Measurements from ENCODE around the gene GJB4. TPM values are rescaled to one million over a fixed set of nuclear protein-coding genes. Genes with fewer than 3 reads are reported as not detected.
A peak's percentile ranks its signal among the peaks of the same experiment; 100 is the strongest.

Gene GJB4
- total RNA-seq, 4 donors from 2014 or later, result not detected

DNA sequence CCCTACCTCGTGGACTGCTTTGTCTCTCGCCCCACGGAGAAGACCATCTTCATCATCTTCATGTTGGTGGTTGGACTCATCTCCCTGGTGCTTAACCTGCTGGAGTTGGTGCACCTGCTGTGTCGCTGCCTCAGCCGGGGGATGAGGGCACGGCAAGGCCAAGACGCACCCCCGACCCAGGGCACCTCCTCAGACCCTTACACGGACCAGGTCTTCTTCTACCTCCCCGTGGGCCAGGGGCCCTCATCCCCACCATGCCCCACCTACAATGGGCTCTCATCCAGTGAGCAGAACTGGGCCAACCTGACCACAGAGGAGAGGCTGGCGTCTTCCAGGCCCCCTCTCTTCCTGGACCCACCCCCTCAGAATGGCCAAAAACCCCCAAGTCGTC lies 35.2 kb downstream of the GJB4 start:
- Histone ChIP-seq H3K4me3 (peak overlapping the region in 1 of 4 donors; percentile 42), H3K36me3 (no peaks in the 10 kb centered on the region), H3K9me3 (no peaks in the 10 kb centered on the region), H3K4me1 (peaks cover 0 to 5% (median 0%) of the 10 kb centered on the region in 4 donors), H3K27ac (no peak overlapping the region), H3K27me3 (no peaks in the 10 kb centered on the region)
- no peak for DNase-seq
- TF ChIP-seq POLR2A (IDR thresholded peaks at IDR 0.05), result no peak
- TF ChIP-seq, protein P1, sequence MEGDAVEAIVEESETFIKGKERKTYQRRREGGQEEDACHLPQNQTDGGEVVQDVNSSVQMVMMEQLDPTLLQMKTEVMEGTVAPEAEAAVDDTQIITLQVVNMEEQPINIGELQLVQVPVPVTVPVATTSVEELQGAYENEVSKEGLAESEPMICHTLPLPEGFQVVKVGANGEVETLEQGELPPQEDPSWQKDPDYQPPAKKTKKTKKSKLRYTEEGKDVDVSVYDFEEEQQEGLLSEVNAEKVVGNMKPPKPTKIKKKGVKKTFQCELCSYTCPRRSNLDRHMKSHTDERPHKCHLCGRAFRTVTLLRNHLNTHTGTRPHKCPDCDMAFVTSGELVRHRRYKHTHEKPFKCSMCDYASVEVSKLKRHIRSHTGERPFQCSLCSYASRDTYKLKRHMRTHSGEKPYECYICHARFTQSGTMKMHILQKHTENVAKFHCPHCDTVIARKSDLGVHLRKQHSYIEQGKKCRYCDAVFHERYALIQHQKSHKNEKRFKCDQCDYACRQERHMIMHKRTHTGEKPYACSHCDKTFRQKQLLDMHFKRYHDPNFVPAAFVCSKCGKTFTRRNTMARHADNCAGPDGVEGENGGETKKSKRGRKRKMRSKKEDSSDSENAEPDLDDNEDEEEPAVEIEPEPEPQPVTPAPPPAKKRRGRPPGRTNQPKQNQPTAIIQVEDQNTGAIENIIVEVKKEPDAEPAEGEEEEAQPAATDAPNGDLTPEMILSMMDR (IDR thresholded peaks at IDR 0.05), result no peak

GRCh38 chr1:34795916-34796315 lies 36.4 kb downstream of the GJB4 start:
- peak overlapping the region in 1 of 4 donors; percentile 10 for H3K4me3 ChIP-seq
- no peaks in the 10 kb centered on the region for H3K9me3 ChIP-seq
- H3K36me3 ChIP-seq, result no peaks in the 10 kb centered on the region
- H3K27ac ChIP-seq, result no peak overlapping the region
- no peak for TF ChIP-seq POLR2A (IDR thresholded peaks at IDR 0.05)
- TF ChIP-seq, protein P1 (IDR thresholded peaks at IDR 0.05), result no peak
- no peak for DNase-seq
- H3K4me1 ChIP-seq, result peaks cover 0 to 5% (median 0%) of the 10 kb centered on the region in 4 donors
- no peaks in the 10 kb centered on the region for H3K27me3 ChIP-seq

GRCh38 chr1:34796990-34797389 lies 37.5 kb downstream of the GJB4 start:
- Histone ChIP-seq H3K27me3 (no peaks in the 10 kb centered on the region), H3K4me3 (no peak overlapping the region), H3K4me1 (peaks cover 0 to 5% (median 0%) of the 10 kb centered on the region in 4 donors), H3K27ac (no peak overlapping the region), H3K9me3 (no peaks in the 10 kb centered on the region), H3K36me3 (no peaks in the 10 kb centered on the region)
- DNase-seq, result no peak
- no peak for TF ChIP-seq POLR2A (IDR thresholded peaks at IDR 0.05)
- TF ChIP-seq, protein P1 (IDR thresholded peaks at IDR 0.05), result no peak

GRCh38 chr1:34800214-34800613 lies 40.7 kb downstream of the GJB4 start:
- Histone ChIP-seq H3K4me3 (no peak overlapping the region), H3K4me1 (no peaks in the 10 kb centered on the region), H3K27me3 (no peaks in the 10 kb centered on the region), H3K36me3 (no peaks in the 10 kb centered on the region), H3K27ac (no peak overlapping the region), H3K9me3 (no peaks in the 10 kb centered on the region)
- TF ChIP-seq POLR2A (IDR thresholded peaks at IDR 0.05), result no peak
- TF ChIP-seq, protein P1 (IDR thresholded peaks at IDR 0.05), result no peak
- no peak for DNase-seq

DNA sequence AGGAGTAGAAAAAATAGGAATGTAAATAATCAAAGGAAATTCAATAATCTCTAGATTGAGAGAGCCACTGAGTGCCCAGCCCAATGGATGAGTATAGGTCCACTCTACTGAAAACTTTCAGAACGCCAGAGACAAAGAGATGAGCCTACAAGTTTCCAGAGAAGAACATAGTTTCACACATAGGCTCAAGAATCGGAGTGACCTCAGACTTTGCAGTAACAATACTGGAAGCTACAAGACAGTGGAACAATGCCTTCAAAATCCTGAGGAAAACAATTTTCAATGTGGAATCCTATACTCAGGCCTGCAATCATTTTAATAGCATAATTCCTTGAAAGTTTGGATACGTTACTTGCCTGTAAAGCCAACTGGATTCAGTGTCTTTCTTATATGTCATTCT lies 44.2 kb downstream of the GJB4 start:
- no peaks in the 10 kb centered on the region for H3K9me3 ChIP-seq
- DNase-seq, result no peak
- TF ChIP-seq, protein P1 (IDR thresholded peaks at IDR 0.05), result no peak
- no peak for TF ChIP-seq POLR2A (IDR thresholded peaks at IDR 0.05)
- no peaks in the 10 kb centered on the region for H3K36me3 ChIP-seq
- no peaks in the 10 kb centered on the region for H3K4me1 ChIP-seq
- no peak overlapping the region for H3K4me3 ChIP-seq
- H3K27me3 ChIP-seq, result no peaks in the 10 kb centered on the region
- H3K27ac ChIP-seq, result no peak overlapping the region

DNA sequence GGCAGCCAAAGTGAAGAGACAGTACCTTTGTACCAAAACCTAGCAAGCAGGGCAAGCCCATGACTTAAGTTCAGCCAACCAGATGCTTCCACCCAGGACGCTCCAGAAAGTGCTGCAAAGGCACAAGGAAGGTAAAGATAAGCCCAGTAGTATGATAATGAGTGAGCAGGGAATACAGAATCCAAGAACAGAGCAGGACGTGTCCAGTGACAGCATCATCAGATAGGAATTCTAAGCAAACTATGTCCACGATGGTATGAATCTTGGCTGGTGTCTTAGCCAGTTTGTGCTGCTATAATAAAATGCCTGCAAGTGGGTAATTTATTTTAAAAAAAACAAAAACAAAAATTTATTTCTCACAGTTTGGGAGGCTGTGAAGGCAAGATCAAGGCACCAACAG lies 46.9 kb downstream of the GJB4 start:
- H3K27me3 ChIP-seq, result no peaks in the 10 kb centered on the region
- TF ChIP-seq, protein P1 (IDR thresholded peaks at IDR 0.05), result no peak
- no peak for TF ChIP-seq POLR2A (IDR thresholded peaks at IDR 0.05)
- H3K27ac ChIP-seq, result no peak overlapping the region
- no peaks in the 10 kb centered on the region for H3K9me3 ChIP-seq
- DNase-seq, result no peak
- H3K4me1 ChIP-seq, result no peaks in the 10 kb centered on the region
- no peak overlapping the region for H3K4me3 ChIP-seq
- no peaks in the 10 kb centered on the region for H3K36me3 ChIP-seq

All from Peyer's patch (tissue), 4 donors.